ENCODE data around the gene ALOX15B. TPM values are rescaled to one million over a fixed set of nuclear protein-coding genes. Genes with fewer than 3 reads are reported as not detected.

Gene ALOX15B
- total and polyA plus RNA-seq, 2 of the 13 experiments (the other 11 are each of a cell fraction or from before 2014, with no cell fraction given): not detected

- TF ChIP-seq DBP (CRISPR knock-in tag; IDR thresholded peaks at IDR 0.05; ENCODE audit: not compliant biosample characterization) (no peak), ZNF577 (CRISPR knock-in tag; IDR thresholded peaks at IDR 0.05; ENCODE audit: borderline replicate concordance, low read depth) (no peak), HES4 (CRISPR knock-in tag; IDR thresholded peaks at IDR 0.05; ENCODE audit: borderline replicate concordance) (peak; percentile 76; the same call in 1 of the 2 replicates), DR1 (CRISPR knock-in tag; IDR thresholded peaks at IDR 0.05) (no peak), REL (CRISPR knock-in tag; conservative IDR thresholded peaks at IDR 0.05) (no peak), ELF1 (CRISPR knock-in tag; IDR thresholded peaks at IDR 0.05) (0 out of 2 replicates have a peak, but pooled peaks have one; percentile 8), FOXK2 (IDR thresholded peaks at IDR 0.05) (no peak), YEATS4 (CRISPR knock-in tag; IDR thresholded peaks at IDR 0.05; ENCODE audit: borderline replicate concordance) (no peak; the same call in 1 of the 2 replicates), SIX4 (CRISPR knock-in tag; IDR thresholded peaks at IDR 0.05) (no peak), ZNF816 (CRISPR knock-in tag; IDR thresholded peaks at IDR 0.05; ENCODE audit: borderline replicate concordance) (no peak), ZNF768 (CRISPR knock-in tag; IDR thresholded peaks at IDR 0.05) (no peak), KDM5A (IDR thresholded peaks at IDR 0.05; ENCODE audit: borderline replicate concordance, low read length) (no peak), ZNF761 (CRISPR knock-in tag; conservative IDR thresholded peaks at IDR 0.05) (0 out of 2 replicates have a peak, but pooled peaks have one; percentile 35), ZNF879 (CRISPR knock-in tag; IDR thresholded peaks at IDR 0.05) (no peak), HCFC1 (IDR thresholded peaks at IDR 0.05; ENCODE audit: low read depth, low read length) (no peak), ZNF589 (CRISPR knock-in tag; conservative IDR thresholded peaks at IDR 0.05) (no peak), PHB2 (IDR thresholded peaks at IDR 0.05; ENCODE audit: partially characterized antibody) (no peak), RBM22 (optimal IDR thresholded peaks at IDR 0.05; ENCODE audit: low read length) (no peak), SOX5 (CRISPR knock-in tag; IDR thresholded peaks at IDR 0.05; ENCODE audit: borderline replicate concordance) (no peak), ZNF670 (CRISPR knock-in tag; IDR thresholded peaks at IDR 0.05; ENCODE audit: borderline replicate concordance) (no peak), ZMYM3 (CRISPR knock-in tag; IDR thresholded peaks at IDR 0.05) (peak; percentile 54; the same call in 1 of the 2 replicates)
- TF ChIP-seq, protein P1, sequence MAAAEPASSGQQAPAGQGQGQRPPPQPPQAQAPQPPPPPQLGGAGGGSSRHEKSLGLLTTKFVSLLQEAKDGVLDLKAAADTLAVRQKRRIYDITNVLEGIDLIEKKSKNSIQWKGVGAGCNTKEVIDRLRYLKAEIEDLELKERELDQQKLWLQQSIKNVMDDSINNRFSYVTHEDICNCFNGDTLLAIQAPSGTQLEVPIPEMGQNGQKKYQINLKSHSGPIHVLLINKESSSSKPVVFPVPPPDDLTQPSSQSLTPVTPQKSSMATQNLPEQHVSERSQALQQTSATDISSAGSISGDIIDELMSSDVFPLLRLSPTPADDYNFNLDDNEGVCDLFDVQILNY (CRISPR knock-in tag; conservative IDR thresholded peaks at IDR 0.05): no peak
- TF ChIP-seq, protein P2, sequence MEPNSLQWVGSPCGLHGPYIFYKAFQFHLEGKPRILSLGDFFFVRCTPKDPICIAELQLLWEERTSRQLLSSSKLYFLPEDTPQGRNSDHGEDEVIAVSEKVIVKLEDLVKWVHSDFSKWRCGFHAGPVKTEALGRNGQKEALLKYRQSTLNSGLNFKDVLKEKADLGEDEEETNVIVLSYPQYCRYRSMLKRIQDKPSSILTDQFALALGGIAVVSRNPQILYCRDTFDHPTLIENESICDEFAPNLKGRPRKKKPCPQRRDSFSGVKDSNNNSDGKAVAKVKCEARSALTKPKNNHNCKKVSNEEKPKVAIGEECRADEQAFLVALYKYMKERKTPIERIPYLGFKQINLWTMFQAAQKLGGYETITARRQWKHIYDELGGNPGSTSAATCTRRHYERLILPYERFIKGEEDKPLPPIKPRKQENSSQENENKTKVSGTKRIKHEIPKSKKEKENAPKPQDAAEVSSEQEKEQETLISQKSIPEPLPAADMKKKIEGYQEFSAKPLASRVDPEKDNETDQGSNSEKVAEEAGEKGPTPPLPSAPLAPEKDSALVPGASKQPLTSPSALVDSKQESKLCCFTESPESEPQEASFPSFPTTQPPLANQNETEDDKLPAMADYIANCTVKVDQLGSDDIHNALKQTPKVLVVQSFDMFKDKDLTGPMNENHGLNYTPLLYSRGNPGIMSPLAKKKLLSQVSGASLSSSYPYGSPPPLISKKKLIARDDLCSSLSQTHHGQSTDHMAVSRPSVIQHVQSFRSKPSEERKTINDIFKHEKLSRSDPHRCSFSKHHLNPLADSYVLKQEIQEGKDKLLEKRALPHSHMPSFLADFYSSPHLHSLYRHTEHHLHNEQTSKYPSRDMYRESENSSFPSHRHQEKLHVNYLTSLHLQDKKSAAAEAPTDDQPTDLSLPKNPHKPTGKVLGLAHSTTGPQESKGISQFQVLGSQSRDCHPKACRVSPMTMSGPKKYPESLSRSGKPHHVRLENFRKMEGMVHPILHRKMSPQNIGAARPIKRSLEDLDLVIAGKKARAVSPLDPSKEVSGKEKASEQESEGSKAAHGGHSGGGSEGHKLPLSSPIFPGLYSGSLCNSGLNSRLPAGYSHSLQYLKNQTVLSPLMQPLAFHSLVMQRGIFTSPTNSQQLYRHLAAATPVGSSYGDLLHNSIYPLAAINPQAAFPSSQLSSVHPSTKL (CRISPR knock-in tag; IDR thresholded peaks at IDR 0.05): no peak
- TF ChIP-seq, protein P3, sequence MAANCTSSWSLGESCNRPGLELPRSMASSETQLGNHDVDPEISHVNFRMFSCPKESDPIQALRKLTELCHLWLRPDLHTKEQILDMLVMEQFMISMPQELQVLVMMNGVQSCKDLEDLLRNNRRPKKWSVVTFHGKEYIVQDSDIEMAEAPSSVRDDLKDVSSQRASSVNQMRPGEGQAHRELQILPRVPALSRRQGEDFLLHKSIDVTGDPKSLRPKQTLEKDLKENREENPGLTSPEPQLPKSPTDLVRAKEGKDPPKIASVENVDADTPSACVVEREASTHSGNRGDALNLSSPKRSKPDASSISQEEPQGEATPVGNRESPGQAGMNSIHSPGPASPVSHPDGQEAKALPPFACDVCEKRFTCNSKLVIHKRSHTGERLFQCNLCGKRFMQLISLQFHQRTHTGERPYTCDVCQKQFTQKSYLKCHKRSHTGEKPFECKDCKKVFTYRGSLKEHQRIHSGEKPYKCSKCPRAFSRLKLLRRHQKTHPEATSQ (CRISPR knock-in tag; IDR thresholded peaks at IDR 0.05; ENCODE audit: borderline replicate concordance): no peak
Measured at GRCh38 chr17:8016632-8017424, 22.0 kb upstream of the ALOX15B start (continued).
